GM20000 (cell line): Measurements from ENCODE around the gene SYT5.

Experiments
- DNase-seq: peaks from one replicate; pipeline ENCODE4 v3.0.0; 2012; ENCODE audit warnings: low spot score
- CTCF ChIP-seq: IDR thresholded peaks from 2 replicates; pipeline ENCODE4 v1.5.1; 2012; ENCODE audit warnings: mild to moderate bottlenecking, control low read depth; ENCODE audit errors: extremely low read depth, missing control alignments

SYT5 gene

GRCh38 chr19:55147545-55148251 is 32.4 kb downstream of the SYT5 start:
- no peak for DNase-seq
- TF ChIP-seq CTCF: no peak

GRCh38 chr19:55146705-55147273 is 33.3 kb downstream of the SYT5 start:
- TF ChIP-seq CTCF: no peak
- DNase-seq: no peak

- TF ChIP-seq CTCF: peak; percentile 45
- DNase-seq: peak; percentile 74
These were observed 33.9 kb downstream of the SYT5 start for GRCh38 chr19:55146078-55146704.

GRCh38 chr19:55145232-55145631 is 34.9 kb downstream of the SYT5 start:
- TF ChIP-seq CTCF: no peak
- DNase-seq: no peak

- DNase-seq: no peak
- no peak for TF ChIP-seq CTCF
These were observed 38.4 kb downstream of the SYT5 start for GRCh38 chr19:55141696-55142095.

GRCh38 chr19:55137915-55138314 is 42.2 kb downstream of the SYT5 start:
- DNase-seq: no peak
- TF ChIP-seq CTCF: no peak

- no peak for TF ChIP-seq CTCF
- DNase-seq: no peak
These were observed 43.5 kb downstream of the SYT5 start for GRCh38 chr19:55136399-55137102.
